Esophagus squamous epithelium (tissue), 4 donors: ENCODE results near the gene NOL4L.

Experiments
- POLR2A ChIP-seq, 4 donors: fragments of 450-650 bp; IDR thresholded peaks; one replicate each; pipeline ENCODE4 v1.6.1; 2017; ENCODE audit warnings: antibody characterized with exemption in 4 of 4, mild to moderate bottlenecking in 4 of 4, moderate library complexity in 3 of 4
- TF ChIP-seq, protein P1 (sequence below), 6 experiments: fragments of 450-650 bp in 4 of 6; fragments of 200-600 bp in 2 of 6; sonication (generic) in 2 of 6; IDR thresholded peaks; one replicate each; pipeline ENCODE4 v1.5.1; 2016 to 2019; ENCODE audit warnings: antibody characterized with exemption in 6 of 6, mild to moderate bottlenecking in 4 of 6, moderate library complexity in 4 of 6

DNA sequence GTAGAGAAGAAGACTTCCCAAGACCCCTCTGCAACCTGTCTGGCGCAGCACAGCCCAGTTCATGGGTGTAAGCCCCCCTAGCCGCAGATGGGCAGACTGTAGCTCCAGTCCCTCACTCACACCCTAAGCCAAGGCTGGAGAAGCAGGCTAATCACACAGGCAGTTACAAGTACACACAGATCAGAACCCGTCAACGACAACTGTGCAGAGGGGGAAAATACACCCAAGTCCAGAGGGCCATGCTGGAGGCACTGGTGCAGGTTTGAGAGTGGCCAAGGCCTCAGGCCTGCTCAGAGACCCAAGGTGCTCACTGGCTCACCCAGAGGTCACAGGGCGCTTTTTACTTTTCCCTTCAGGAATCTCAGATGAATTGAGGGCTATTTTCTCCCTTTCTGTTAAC is 106.1 kb downstream of the NOL4L start:
- no peak for TF ChIP-seq POLR2A (IDR thresholded peaks at IDR 0.05)
- TF ChIP-seq, protein P1, sequence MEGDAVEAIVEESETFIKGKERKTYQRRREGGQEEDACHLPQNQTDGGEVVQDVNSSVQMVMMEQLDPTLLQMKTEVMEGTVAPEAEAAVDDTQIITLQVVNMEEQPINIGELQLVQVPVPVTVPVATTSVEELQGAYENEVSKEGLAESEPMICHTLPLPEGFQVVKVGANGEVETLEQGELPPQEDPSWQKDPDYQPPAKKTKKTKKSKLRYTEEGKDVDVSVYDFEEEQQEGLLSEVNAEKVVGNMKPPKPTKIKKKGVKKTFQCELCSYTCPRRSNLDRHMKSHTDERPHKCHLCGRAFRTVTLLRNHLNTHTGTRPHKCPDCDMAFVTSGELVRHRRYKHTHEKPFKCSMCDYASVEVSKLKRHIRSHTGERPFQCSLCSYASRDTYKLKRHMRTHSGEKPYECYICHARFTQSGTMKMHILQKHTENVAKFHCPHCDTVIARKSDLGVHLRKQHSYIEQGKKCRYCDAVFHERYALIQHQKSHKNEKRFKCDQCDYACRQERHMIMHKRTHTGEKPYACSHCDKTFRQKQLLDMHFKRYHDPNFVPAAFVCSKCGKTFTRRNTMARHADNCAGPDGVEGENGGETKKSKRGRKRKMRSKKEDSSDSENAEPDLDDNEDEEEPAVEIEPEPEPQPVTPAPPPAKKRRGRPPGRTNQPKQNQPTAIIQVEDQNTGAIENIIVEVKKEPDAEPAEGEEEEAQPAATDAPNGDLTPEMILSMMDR (IDR thresholded peaks at IDR 0.05), result no peak
